ENCODE data around the gene SCFD1.
A peak's percentile ranks its signal among the peaks of the same experiment; 100 is the strongest.
"Not testable (repeated sequence)": the region's sequence is repeated elsewhere in the genome, so short reads cannot be mapped to it uniquely, and the experiment has no call there.

The SCFD1 gene

GRCh38 chr14:30610787-30611343 is 11.3 kb upstream of the SCFD1 start:
- DNase-seq: peak in 24 of 51 donors; percentile 1 to 51 (median 10)

- DNase-seq: no peak
Observed at GRCh38 chr14:30614155-30614554, 8.0 kb upstream of the SCFD1 start.

DNA sequence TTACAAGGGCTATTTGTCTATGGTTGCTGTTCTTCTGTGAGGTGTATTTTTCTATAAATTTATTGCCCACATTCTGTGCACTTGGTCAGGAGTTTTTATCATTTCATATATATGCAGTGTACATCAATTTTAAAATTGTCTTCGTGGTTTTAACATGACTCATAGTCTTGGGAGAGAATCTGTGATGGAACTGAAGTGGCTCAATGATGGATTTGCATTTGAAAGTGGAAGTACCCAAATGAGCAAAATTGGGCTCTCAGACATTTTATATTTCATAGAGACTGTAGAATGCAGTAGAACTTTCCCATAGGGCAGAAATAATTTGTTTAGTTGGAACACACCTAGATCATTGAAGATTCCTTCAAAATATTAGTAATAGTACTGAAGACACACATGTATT is 1.9 kb upstream of the SCFD1 start:
- no peak for DNase-seq

- DNase-seq: peak in 11 of 51 donors; percentile 2 to 52 (median 11)
Observed at GRCh38 chr14:30621354-30621939, 672 bp upstream of the SCFD1 start.

DNA sequence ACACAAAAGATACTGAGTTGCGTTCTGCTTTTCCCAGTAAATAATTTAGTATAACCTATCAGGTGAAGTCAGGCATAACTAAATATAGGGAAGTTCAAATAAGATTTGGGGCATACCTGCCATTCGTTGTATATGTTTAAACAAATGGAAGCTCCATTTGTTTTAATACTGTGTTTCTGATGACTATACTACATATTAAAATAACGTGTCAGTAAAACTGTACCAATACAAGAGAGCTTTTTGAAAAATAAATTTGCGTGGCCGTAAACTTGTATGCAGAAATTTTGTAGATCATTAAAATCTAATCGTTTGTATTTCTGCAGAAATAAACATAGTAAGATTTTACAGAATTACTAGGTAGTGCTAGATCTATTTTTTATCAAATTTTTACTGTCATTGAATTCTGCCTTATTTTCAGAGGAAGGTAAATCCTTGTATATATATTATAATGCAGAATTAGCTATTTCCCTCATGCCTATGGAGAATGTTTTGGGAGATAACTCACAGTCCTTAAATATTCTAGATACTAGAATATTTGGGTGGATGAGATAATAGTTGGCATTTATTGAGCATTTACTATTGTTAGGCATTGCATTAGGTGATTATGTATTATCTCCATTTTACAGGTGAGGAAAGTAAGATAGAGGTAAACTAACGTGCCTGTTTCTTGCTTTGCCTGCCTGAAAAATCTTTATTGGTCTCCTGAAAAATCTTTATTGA is 1.5 kb downstream of the SCFD1 start:
- no peak for DNase-seq

GRCh38 chr14:30624132-30624423 is 2.0 kb downstream of the SCFD1 start:
- no peak for DNase-seq

- DNase-seq: no peak
Observed at GRCh38 chr14:30625533-30625932, 3.4 kb downstream of the SCFD1 start.

DNA sequence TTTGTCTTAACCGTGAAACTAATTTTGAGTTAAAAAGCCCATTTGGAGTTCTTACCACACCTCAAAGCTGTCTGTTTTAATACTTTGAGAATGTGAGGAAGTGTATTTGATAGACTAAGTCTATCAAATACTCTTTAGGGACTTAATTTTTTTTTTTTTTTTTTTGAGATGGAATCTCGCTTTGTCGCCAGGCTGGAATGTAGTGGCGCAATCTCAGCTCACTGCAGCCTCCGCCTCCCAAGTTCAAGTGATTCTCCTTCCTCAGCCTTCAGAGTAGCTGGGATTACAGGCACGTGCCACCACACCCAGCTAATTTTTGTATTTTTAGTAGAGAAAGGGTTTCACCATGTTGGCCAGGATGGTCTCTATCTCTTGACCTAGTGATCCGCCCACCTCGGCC is 7.3 kb downstream of the SCFD1 start:
- DNase-seq: not testable (repeated sequence)

DNA sequence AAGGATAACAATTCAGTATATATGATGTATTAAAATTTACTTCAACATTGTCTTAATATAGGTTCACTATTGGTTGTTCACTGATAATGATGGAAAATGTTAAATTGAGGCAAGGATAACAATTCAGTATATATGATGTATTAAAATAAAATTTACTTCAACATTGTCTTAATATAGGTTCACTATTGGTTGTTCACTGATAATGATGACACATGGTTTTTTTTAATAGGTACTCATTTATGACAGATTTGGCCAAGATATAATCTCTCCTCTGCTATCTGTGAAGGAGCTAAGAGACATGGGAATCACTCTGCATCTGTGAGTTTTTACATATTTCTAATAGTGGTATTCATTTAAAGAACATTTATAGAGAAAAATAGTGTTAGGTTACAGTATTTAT is 8.1 kb downstream of the SCFD1 start:
- no peak for DNase-seq

GRCh38 chr14:30632730-30633129 is 10.6 kb downstream of the SCFD1 start:
- no peak for DNase-seq

- no peak for DNase-seq
Observed at GRCh38 chr14:30638926-30639325, 16.8 kb downstream of the SCFD1 start.

DNA sequence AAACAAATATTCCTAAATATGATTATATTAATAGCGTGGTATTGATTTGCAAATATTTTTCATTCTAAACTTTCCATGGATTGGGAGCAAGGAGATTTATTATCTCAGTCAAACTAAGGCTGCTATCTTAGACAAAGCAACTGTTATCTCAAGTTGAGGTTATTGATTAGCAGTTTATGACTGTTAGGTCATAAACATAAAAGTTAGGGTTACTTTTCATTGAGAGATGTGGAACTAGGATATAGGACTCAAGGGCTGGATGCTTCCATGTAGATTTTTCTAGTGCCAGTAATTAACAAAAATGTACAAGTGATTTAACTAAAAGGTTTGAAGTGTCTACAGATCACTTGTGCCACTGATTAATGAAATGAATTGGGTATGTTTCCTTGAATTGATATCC is 19.1 kb downstream of the SCFD1 start:
- no peak for DNase-seq

DNA sequence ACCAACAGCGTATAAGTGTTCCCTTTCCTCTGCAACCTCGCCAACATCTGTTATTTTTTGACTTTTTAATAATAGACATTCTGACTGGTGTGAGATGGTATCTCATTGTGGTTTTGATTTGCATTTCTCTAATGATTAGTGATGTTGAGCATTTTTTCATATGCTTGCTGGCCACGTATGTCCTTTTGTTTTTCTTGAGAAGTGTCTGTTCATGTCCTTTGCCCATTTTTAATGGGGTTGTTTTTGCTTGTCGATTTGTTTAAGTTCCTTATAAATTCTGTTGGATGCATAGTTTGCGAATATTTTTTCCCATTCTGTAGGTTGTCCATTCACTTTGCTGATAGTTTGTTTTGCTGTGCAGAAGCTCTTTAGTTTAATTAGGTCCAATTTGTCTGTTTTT is 22.3 kb downstream of the SCFD1 start:
- not testable (repeated sequence) for DNase-seq

GRCh38 chr14:30645600-30645999 is 23.5 kb downstream of the SCFD1 start:
- no peak for DNase-seq

- DNase-seq: no peak
Observed at GRCh38 chr14:30648471-30648870, 26.4 kb downstream of the SCFD1 start.

DNA sequence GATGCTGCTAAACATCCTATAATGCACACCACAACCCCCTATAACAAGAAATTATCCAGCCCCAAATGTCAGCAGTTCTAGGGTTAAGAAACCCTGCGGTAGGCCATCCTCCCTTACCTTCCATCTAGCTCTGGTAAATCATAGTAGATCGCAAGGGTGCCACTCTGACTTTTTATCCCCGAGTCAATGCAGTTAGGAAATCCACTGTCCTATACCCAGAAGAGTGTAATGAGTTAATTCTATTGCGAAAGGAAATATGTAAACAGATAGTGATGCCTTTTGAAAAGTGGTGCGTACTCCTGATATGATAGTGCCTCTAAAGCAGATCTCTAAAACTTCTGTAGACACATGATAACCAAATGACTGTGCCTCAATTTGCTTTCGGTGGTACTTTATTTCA is 29.8 kb downstream of the SCFD1 start:
- DNase-seq: no peak

DNA sequence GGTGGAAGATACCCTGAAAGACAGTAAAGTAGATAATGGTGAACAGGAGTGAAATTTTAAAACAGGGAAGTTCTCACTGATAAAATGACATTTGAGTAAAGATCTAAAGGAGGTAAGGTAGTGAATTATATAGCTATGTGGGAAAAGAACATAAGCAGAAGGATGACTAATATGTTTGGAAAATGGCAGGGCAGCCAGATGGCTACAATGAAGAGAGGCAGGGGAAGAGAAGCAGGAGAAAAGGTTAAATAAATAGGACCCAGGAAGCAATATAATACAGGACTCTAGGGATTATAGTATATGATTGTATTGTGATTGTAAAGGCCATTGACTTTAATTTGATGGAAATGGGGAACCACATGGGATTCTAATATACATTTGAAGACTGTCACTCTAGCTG is 33.0 kb downstream of the SCFD1 start:
- DNase-seq: no peak

DNA sequence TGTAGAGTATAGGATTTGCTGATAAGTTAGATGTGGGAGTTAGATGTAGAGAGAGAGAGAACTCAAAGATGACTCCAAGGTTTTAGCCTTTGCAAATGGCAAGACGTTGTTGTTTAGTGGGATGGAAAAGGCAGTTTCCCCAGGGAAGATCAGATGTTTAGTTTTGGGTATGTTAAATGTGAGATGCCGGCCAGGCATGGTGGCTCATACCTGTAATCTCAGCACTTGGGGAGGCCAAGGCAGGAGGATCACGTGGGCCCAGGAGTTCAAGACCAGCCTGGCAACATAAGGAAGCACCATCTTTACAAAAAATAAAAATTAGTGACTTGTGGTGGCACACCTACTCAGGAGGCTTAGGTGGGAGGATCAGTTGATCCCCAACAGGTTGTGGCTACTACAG is 33.5 kb downstream of the SCFD1 start:
- no peak for DNase-seq

DNA sequence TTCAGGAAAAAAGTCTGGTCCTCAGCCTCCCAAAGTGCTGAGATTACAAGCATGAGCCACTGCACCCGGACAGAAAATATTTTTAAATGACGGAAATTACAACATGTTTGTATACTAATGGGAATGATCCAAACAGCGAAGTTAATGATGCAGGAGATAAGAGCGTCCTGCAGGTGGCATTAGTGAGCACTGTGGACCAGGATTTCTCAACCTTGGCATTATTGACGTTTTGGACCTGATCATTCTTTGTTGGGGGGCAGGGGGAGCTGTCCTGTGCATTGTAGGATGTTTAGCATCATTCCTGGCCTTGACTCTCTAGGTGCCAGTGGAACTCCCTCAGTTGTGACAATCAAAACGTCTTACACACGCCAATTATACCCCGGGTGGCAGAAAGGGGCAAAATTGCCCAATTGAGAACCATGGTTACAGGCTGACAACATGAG is 34.1 kb downstream of the SCFD1 start:
- DNase-seq: peak in 6 of 51 donors; percentile 2 to 20 (median 9)

- no peak for DNase-seq
Observed at GRCh38 chr14:30657050-30657449, 34.9 kb downstream of the SCFD1 start.

DNA sequence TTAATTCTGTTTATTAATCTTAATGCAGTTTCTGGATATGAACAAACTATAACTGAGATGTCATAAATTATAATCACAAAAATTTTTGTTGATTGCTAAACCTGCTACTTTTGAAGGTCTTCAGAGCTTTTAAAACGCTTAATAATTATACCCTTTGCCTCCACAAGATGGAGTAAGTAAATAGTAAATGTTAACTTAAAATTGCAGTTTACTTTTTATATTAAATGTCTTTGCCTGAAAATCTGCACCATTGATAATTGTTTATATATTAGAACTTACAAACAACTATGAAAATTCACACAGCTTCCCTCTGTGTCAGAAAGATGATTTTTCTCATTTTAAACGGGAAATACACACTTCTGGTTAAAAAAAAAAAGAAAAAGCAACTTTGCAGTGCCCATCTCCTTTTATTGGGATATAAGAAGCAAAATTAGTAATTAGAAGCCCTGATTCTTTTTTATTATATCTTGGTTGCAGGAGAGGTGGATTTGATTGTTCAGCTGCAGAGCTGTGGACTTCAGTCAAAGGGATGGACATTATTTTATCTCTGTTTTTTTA is 35.6 kb downstream of the SCFD1 start:
- DNase-seq: no peak

DNA sequence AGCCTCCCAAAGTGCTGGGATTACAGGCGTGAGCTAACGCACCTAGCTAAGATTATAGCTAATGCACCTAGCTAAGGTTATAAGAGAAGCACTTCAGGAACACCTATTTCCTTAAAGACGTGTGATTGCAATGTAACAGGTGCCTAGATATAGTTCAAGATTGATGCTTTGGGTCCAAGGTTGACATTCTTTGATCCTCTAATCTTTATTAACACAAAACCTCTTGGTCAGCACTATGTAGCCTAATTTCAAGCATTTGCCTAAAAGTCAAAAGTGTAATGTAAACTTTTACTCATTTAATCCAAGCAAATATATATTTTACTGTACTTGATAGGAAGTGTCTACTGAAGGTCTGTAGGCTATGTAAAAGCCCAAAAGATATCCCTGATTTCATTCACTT is 36.5 kb downstream of the SCFD1 start:
- no peak for DNase-seq

- DNase-seq: no peak
Observed at GRCh38 chr14:30669594-30669993, 47.5 kb downstream of the SCFD1 start.
